Embryonic facial prominence (tissue), 1 donor: ENCODE results near the gene ZNF652.
"Not testable (repeated sequence)": the region's sequence is repeated elsewhere in the genome, so short reads cannot be mapped to it uniquely, and the experiment has no call there.

Source experiments
- DNase-seq: peaks from one replicate; pipeline ENCODE4 v3.0.0-alpha.2; 2016; ENCODE audit errors: extremely low spot score

ZNF652 gene

DNA sequence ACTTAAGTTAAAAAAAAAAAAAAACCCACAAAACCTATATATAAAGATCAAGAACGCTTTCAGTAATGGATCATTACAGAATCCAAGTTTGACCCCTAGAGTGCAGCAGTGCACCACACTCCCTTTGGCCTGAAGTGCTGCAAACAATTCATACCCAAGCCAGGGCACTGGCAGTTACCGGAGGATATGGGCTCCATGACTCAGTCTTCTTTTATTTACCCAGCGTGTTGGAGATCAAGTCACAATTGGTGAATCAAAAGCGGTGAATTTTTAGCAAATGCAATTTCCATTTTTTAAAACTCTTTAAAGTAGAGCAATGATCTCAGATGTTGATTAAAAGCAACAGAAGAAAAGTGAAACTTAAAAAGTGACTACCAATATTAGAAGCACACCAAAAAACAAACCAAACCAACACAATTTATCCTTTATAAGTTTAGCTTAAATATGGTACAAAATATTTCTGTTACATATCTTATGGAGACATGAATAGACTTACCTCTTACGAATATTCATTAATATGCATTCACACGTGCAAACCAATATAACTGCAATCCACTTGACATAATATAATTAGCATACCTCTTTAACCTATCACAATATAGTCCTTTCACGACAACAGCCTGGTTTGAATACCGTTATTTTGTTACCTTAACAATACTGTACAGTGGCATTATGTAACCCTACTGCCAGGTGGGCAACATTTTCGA lies 46.3 kb downstream of the ZNF652 start:
- peak; percentile 31 for DNase-seq

- no peak for DNase-seq
Observed at GRCh38 chr17:49312722-49313121, 49.3 kb downstream of the ZNF652 start.

GRCh38 chr17:49299996-49300395 lies 62.1 kb downstream of the ZNF652 start:
- DNase-seq = no peak

- no peak for DNase-seq
Observed at GRCh38 chr17:49298371-49298976, 63.6 kb downstream of the ZNF652 start.

DNA sequence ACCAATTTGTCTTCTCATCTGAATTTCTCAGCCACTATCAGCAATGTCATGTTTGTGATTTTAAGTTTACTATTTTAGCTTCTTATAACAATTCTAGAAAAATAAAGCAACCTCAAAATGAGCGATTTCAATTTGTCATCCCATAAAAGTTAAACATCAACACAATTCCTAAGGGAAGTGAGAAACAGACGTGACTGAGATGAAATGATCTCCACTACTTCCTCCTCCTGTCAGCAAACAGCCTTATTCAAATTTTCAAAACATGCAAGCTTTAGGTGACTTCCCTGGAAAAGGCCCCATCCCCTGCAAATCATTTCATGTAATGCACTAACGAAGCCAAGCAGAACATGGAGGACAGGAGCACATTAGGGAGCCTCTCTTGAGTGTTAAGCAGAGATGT lies 64.9 kb downstream of the ZNF652 start:
- no peak for DNase-seq

- no peak for DNase-seq
Observed at GRCh38 chr17:49294122-49294521, 67.9 kb downstream of the ZNF652 start.

GRCh38 chr17:49292901-49293300 lies 69.1 kb downstream of the ZNF652 start:
- DNase-seq = no peak

DNA sequence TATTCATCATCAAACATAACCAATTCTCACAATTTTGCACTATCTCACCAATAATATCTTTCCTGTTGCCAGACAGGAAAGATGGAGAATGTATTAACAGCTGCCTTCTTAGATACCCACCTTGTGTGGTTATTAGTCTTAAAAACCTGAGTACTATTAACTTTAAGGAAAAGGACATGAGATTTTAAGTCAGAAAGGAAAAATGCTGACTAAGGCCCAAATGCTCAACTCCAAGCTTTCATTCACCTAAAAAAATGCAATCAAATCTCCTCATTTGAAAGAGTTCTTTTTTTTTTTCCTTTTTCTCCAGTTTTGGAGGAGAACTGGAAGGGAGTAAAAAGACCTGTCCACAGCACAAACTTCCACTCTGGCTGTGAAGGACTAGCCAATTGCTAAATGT lies 70.1 kb downstream of the ZNF652 start:
- no peak for DNase-seq

DNA sequence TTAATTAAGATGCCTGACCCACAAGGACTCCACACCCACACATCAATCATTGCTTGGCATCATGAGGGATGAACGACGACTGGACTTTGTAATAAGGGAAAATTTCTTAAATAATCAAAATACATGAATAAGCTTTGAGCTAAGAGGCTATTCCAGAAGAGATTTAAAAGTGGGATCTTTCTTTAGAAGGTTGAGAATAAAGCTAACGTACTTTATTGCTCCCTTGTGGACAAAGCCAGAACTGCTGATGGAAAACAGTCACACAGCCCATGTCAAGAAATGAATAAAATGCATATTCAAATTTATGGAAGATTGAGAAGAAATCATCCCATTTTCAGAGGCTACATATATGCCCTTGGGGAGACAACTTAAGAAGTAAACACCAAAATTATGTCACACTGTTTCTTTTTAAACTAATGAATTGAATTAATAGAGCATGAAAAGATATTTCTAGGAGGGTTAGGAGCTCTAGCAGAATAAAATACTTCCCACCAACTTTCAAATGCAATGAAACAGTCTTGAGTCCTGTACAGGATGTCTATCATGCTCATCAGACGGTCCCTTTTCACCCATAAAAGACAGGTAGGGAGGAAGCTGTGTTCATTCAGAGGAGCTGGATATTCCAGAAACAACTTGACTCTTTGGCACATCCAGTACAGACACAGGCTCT lies 71.2 kb downstream of the ZNF652 start:
- DNase-seq = no peak

GRCh38 chr17:49288388-49288787 lies 73.7 kb downstream of the ZNF652 start:
- DNase-seq = no peak

DNA sequence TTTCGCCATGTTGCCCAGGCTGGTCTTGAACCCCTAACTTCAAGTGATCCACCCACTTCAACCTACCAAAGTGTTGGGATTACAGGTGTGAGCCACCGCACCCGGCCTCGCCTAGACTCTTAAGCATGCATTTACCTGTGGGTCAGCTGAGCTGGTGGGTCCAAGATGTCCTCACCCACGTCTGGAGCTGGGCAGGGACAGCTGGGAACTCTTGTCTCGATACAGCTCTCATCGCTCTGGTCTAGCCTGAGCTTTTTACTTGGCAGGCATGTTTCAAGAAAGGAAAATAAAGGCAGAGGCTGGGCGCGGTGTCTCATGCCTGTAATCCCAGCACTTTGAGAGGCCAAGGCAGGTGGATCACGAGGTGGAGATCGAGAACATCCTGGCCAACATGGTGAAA lies 74.6 kb downstream of the ZNF652 start:
- no peak for DNase-seq

DNA sequence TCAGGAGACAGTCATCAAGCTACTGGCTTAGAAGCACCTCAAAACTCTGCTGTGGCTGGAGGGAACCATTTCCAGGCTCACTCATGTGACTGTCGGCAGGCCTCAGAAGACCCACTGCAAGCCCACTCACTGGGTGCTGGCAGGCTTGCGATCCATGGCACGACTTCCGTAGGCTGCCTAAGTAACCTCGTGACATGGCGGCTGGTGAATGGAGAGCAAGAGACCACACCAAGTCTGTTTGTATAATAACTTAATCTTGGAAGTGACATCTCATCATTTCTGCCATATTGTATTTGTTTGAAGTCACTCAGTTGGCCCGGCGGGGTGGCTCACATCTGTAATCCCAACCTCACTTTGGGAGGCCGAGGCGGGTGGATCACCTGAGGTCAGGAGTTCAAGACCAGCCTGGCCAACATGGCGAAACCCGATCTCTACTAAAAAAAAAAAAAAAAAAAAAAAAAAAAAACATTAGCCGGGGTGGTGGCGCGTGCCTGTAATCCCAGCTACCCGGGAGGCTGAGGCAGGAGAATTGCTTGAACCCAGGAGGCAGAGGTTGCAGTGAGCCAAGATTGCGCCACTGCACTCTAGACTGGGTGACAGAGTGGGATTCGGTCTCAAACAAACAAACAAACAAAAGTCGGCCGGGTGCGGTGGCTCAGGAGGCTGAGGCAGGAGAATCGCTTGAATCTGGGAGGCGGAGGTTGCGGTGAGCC lies 75.6 kb downstream of the ZNF652 start:
- DNase-seq = not testable (repeated sequence)

DNA sequence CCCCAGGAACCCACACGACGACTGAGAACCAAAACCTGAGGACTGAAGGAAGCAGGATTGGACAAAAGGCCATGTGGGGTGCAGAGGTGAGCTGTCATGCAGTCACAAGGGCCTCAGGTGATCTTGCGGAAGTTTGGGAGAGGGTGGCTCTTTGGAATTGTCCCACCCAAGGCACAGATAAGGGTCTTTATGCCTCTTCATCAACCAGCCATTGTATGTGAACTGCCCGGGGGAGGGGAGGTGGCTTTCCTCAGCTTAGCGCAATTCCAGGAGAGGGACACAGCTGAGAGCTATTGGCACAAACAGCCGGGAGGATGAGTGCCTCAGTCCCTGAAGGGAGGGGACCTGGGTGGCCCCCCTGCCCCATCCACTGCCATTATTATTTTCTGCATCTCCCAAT lies 76.3 kb downstream of the ZNF652 start:
- DNase-seq = no peak

- no peak for DNase-seq
Observed at GRCh38 chr17:49280918-49281317, 81.1 kb downstream of the ZNF652 start.

- DNase-seq = no peak
Observed at GRCh38 chr17:49280061-49280460, 82.0 kb downstream of the ZNF652 start.

- not testable (repeated sequence) for DNase-seq
Observed at GRCh38 chr17:49279263-49280015, 82.6 kb downstream of the ZNF652 start.

GRCh38 chr17:49278076-49278475 lies 84.0 kb downstream of the ZNF652 start:
- DNase-seq = no peak

DNA sequence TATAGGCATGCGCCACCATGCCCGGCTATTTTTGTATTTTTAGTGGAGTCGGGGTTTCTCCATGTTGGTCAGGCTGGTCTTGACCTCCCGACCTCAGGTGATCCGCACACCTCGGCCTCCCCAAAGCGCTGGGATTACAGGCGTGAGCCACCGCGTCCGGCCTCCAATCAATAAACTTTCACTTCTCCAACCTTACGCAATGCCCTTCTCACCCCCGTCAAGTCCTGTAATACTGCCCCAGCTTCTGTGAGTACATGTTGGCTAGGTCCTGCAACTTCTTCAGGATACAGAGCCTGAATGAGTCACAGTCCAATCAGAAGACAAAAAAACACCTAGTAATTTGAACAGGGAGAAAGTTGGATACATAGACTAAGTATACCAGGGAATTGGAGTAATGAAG lies 84.4 kb downstream of the ZNF652 start:
- DNase-seq = no peak

DNA sequence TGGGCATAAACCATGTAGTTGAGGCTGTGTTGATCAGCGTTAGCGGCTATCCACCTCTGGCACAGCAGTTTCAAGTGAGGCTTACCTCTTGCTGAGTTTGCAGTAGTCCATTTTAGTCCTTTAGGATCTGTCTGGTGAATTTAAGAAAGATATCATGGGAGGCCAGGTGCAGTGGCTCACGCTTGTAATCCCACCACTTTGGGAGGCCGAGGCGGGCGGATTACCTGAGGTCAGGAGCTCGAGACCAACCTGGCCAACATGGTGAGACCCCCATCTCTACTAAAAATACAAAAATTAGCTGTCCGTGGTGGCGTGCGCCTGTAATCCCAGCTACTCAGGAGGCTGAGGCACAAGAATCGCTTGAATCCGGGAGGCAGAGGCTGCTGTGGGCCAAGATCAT lies 86.1 kb downstream of the ZNF652 start:
- not testable (repeated sequence) for DNase-seq

- DNase-seq = no peak
Observed at GRCh38 chr17:49269356-49269755, 92.7 kb downstream of the ZNF652 start.

DNA sequence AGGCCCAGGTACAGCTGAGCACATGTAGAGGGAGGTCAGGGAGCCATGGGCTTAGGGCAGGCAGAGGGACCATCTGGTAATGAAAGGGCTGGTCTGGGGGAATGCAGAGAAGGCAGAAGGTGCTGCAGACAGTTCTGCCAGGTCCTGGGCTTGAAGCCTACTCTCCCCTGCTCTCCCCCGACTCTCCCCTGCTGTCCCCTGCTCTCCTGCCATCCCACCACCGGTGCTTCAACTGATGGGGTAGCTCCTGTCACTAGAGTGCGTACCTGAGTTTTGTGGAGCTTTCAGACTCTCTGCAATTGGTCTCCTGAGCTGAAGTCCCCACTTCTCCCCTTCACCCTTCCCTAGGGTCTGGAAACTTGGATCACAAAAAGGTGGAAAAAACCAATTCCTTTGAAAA lies 94.1 kb downstream of the ZNF652 start:
- DNase-seq = no peak

DNA sequence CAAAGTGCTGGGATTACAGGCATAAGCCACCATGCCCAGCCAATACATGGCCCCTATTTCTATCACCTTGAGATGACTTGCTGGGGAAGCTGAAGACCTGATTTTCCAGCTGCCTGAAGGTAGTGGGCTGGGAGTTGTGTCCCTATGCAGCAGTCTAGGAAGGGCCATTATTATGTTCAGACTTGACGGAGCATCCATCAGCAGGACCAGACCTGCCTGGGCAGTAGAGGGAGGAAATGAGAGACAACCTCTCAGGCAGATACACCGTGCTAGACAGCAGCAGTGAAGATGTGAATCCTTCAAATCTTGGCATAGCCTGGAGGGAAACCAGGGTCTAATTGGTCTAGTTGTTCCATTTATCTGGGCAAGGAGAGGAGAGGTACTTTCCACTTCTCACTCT lies 95.8 kb downstream of the ZNF652 start:
- no peak for DNase-seq
